H1 (cell line): ENCODE data around the gene CC2D1A. TPM values are rescaled to one million over a fixed set of nuclear protein-coding genes. Genes with fewer than 3 reads are reported as not detected.
"Not testable (repeated sequence)": the region's sequence is repeated elsewhere in the genome, so short reads cannot be mapped to it uniquely, and the experiment has no call there.

Source experiments
- CTCF ChIA-PET: fragments of 300-600 bp; sonication (Branson Sonifier 250); formaldehyde crosslinking; loops from one replicate; lab custom pipeline; 2021; ENCODE audit not compliant: partially characterized antibody; lab: Charles Lee
- POLR2A ChIA-PET: fragments of 300-600 bp; sonication (Branson Sonifier 250); formaldehyde crosslinking; loops from one replicate; lab custom pipeline; 2021; ENCODE audit warnings: inconsistent platforms; ENCODE audit not compliant: partially characterized antibody; lab: Charles Lee
- DNase-seq, 2 experiments: peaks; one replicate each; pipeline versions ENCODE4 v3.0.0 to v3.0.0-alpha.2; 2010 to 2022; ENCODE audit warnings: low spot score in 2 of 2, low read depth in 1 of 2, mixed read lengths in 1 of 2
- FAIRE-seq: peaks from 2 replicates; lab custom pipeline; 2011; peaks lifted over from hg19 to GRCh38; lab: Jason Lieb, UNC
- H2AFZ ChIP-seq: 2 replicates; pipeline ENCODE4 v1.8.1; 2012; ENCODE audit warnings: low read length, inconsistent platforms
- H2AK5ac ChIP-seq: 2 replicates; pipeline ENCODE4 v1.6.1; 2013; ENCODE audit warnings: low read depth, low read length
- H2BK120ac ChIP-seq: replicated peaks from 2 replicates; pipeline ENCODE3; 2013; ENCODE audit warnings: low read depth, low read length, inconsistent platforms
- H2BK12ac ChIP-seq: 2 replicates; pipeline ENCODE4 v1.6.1; 2013; ENCODE audit warnings: low read depth, low read length
- H2BK15ac ChIP-seq: 2 replicates; pipeline ENCODE4 v1.6.1; 2013; ENCODE audit warnings: low read length
- H2BK20ac ChIP-seq: 2 replicates; pipeline ENCODE4 v1.6.1; 2013; ENCODE audit warnings: low read length
- H2BK5ac ChIP-seq: 2 replicates; pipeline ENCODE4 v1.6.1; 2013; ENCODE audit warnings: low read depth, low read length
- H3K14ac ChIP-seq: 2 replicates; pipeline ENCODE4 v1.6.1; 2013; ENCODE audit warnings: inconsistent platforms; ENCODE audit not compliant: insufficient read length
- H3K18ac ChIP-seq: 2 replicates; pipeline ENCODE4 v1.6.1; 2013; ENCODE audit warnings: low read length; ENCODE audit errors: extremely low read depth
- H3K23ac ChIP-seq: 2 replicates; pipeline ENCODE4 v1.6.1; 2013; ENCODE audit warnings: inconsistent platforms; ENCODE audit not compliant: insufficient read length
- H3K23me2 ChIP-seq: 2 replicates; pipeline ENCODE4 v1.6.1; 2013; ENCODE audit warnings: low read depth, low read length
- H3K27ac ChIP-seq: 2 replicates; pipeline ENCODE4 v1.6.1; 2011; ENCODE audit warnings: low read depth, low read length, inconsistent platforms
- H3K27me3 ChIP-seq, 4 experiments: replicated peaks in 1 of 4; 1 replicate in 1 of 4; 2 replicates in 3 of 4; pipeline versions ENCODE4 v1.6.1 to v1.8.1; 2011 to 2013; ENCODE audit warnings: low read length in 3 of 4, mild to moderate bottlenecking in 3 of 4, inconsistent platforms in 2 of 4, mixed read lengths in 2 of 4, moderate library complexity in 1 of 4; ENCODE audit not compliant: control insufficient read depth in 3 of 4, insufficient read depth in 3 of 4; ENCODE audit errors: extremely low read depth in 1 of 4
- H3K36me3 ChIP-seq, 4 experiments: 2 replicates each; pipeline versions ENCODE4 v1.6.1 to v1.8.1; 2011 to 2013; ENCODE audit warnings: mild to moderate bottlenecking in 4 of 4, low read length in 3 of 4, moderate library complexity in 2 of 4, control low read depth in 1 of 4, inconsistent platforms in 1 of 4; ENCODE audit not compliant: insufficient read depth in 4 of 4, control insufficient read depth in 2 of 4
- H3K4ac ChIP-seq: replicated peaks from 2 replicates; pipeline ENCODE3; 2013; ENCODE audit warnings: low read length, low read depth, mixed read lengths, inconsistent platforms; ENCODE audit not compliant: insufficient read length
- H3K4me1 ChIP-seq, 4 experiments: replicated peaks in 1 of 4; 1 replicate in 1 of 4; 2 replicates in 3 of 4; pipeline versions ENCODE4 v1.6.1 to v1.8.1; 2011 to 2013; ENCODE audit warnings: low read length in 3 of 4, inconsistent platforms in 2 of 4, mixed read lengths in 1 of 4; ENCODE audit not compliant: insufficient read depth in 4 of 4, control insufficient read depth in 3 of 4
- H3K4me2 ChIP-seq, 2 experiments: 2 replicates each; pipeline versions ENCODE4 v1.6.1 to v1.8.1; 2011 to 2013; ENCODE audit warnings: low read depth in 2 of 2, low read length in 2 of 2, control low read depth in 1 of 2, inconsistent platforms in 1 of 2, mild to moderate bottlenecking in 1 of 2; ENCODE audit not compliant: insufficient read depth in 1 of 2
- H3K4me3 ChIP-seq, 4 experiments: fragments of 200-600, 300-600 bp in 1 of 4; sonication (generic), shearing (Covaris generic), sonication (Bioruptor Twin) in 1 of 4; 2 replicates each; pipeline versions ENCODE4 v1.5.1 to v1.8.1; 2011 to 2016; ENCODE audit warnings: low read length in 4 of 4, low read depth in 3 of 4, control low read depth in 2 of 4, inconsistent platforms in 2 of 4, mild to moderate bottlenecking in 2 of 4, mixed read lengths in 1 of 4, moderate library complexity in 1 of 4; ENCODE audit not compliant: insufficient read depth in 2 of 4; ENCODE audit errors: extremely low read depth in 1 of 4
- H3K56ac ChIP-seq: replicated peaks from 2 replicates; pipeline ENCODE3; 2013; ENCODE audit warnings: low read depth, mild to moderate bottlenecking, mixed read lengths, low read length, inconsistent platforms; ENCODE audit not compliant: insufficient read length
- H3K79me1 ChIP-seq: 2 replicates; pipeline ENCODE4 v1.6.1; 2013; ENCODE audit warnings: low read depth, low read length, control low read depth
- H3K79me2 ChIP-seq, 2 experiments: 2 replicates each; pipeline versions ENCODE4 v1.6.1 to v1.8.1; 2012 to 2013; ENCODE audit warnings: low read length in 2 of 2, mild to moderate bottlenecking in 2 of 2, inconsistent platforms in 1 of 2; ENCODE audit not compliant: insufficient read depth in 2 of 2, control insufficient read depth in 1 of 2
- H3K9ac ChIP-seq, 4 experiments: replicated peaks in 1 of 4; 1 replicate in 1 of 4; 2 replicates in 3 of 4; pipeline versions ENCODE4 v1.6.1 to v1.8.1; 2011 to 2013; ENCODE audit warnings: low read depth in 3 of 4, low read length in 3 of 4, control low read depth in 2 of 4, mild to moderate bottlenecking in 2 of 4, moderate library complexity in 2 of 4, inconsistent platforms in 1 of 4; ENCODE audit errors: extremely low read depth in 1 of 4
- H3K9me3 ChIP-seq, 2 experiments: 2 replicates each; pipeline versions ENCODE4 v1.6.1 to v1.8.1; 2012 to 2013; ENCODE audit warnings: mild to moderate bottlenecking in 2 of 2, moderate library complexity in 2 of 2, control low read depth in 1 of 2, inconsistent platforms in 1 of 2, low read depth in 1 of 2, low read length in 1 of 2, mixed read lengths in 1 of 2; ENCODE audit not compliant: insufficient read depth in 2 of 2
- H4K20me1 ChIP-seq, 2 experiments: replicated peaks in 1 of 2; 2 replicates each; pipeline versions ENCODE3 to v1.8.1; 2011 to 2013; ENCODE audit warnings: inconsistent platforms in 2 of 2, low read length in 2 of 2, mild to moderate bottlenecking in 1 of 2; ENCODE audit not compliant: insufficient read depth in 2 of 2, control insufficient read depth in 1 of 2
- H4K5ac ChIP-seq: 2 replicates; pipeline ENCODE4 v1.6.1; 2013; ENCODE audit warnings: low read length, low read depth, mixed read lengths, inconsistent platforms; ENCODE audit not compliant: insufficient read length
- H4K8ac ChIP-seq: 2 replicates; pipeline ENCODE4 v1.8.0; 2013; ENCODE audit warnings: mild to moderate bottlenecking, moderate library complexity, low read length, inconsistent platforms; ENCODE audit not compliant: insufficient read depth; ENCODE audit errors: extremely low read depth
- H4K91ac ChIP-seq: replicated peaks from 2 replicates; pipeline ENCODE3; 2013; ENCODE audit warnings: low read length, mixed read lengths, inconsistent platforms; ENCODE audit not compliant: insufficient read length
- BRCA1 ChIP-seq: IDR thresholded peaks from 2 replicates; pipeline ENCODE4 v1.6.1; 2012; ENCODE audit warnings: low read depth, low read length, improper control_type of control experiment
- GABPA ChIP-seq: IDR thresholded peaks from 2 replicates; pipeline ENCODE4 v1.6.1; 2011; ENCODE audit warnings: mild to moderate bottlenecking, low read length, moderate library complexity, borderline replicate concordance; ENCODE audit not compliant: insufficient read depth
- SIN3A ChIP-seq, 2 experiments: IDR thresholded peaks in 1 of 2; conservative IDR thresholded peaks in 1 of 2; 2 replicates each; pipeline ENCODE4 v1.6.1; 2011 to 2012; ENCODE audit warnings: low read length in 2 of 2, improper control_type of control experiment in 1 of 2, low read depth in 1 of 2, mild to moderate bottlenecking in 1 of 2
- SIRT6 ChIP-seq: IDR thresholded peaks from one replicate; pipeline ENCODE4 v1.7.1; 2012; ENCODE audit warnings: low read length, inconsistent platforms
- SP1 ChIP-seq: IDR thresholded peaks from 2 replicates; pipeline ENCODE4 v1.6.1; 2011; ENCODE audit warnings: low read depth, low read length
- TCF12 ChIP-seq: IDR thresholded peaks from 2 replicates; pipeline ENCODE4 v1.6.1; 2011; ENCODE audit warnings: low read depth, mild to moderate bottlenecking, low read length
- WGBS, 2 experiments: shearing (Covaris generic) in 1 of 2; methylation state at CpG; one replicate each; pipeline versions ENCODE4 v1.1.6 to v1.1.7; 2013 to 2015; ENCODE audit warnings: low lambda C conversion rate in 2 of 2, mixed read lengths in 2 of 2, inconsistent platforms in 1 of 2, low coverage in 1 of 2, missing lambda C conversion rate in 1 of 2; ENCODE audit not compliant: insufficient replicate concordance in 2 of 2, insufficient coverage in 1 of 2, insufficient read length in 1 of 2; ENCODE audit errors: extremely low coverage in 1 of 2, missing lambda C conversion rate in 1 of 2; 5-methylcytosine and 5-hydroxymethylcytosine counted together
- polyA plus RNA-seq, 7 experiments: library from polyadenylated mRNA; depleted of rRNA in 3 of 7; stranded (reverse) in 5 of 7; unstranded in 2 of 7; fragments of >200 nt in 5 of 7; fragments of 200-250 nt in 2 of 7; gene quantifications; 1 replicate in 5 of 7; 2 replicates in 1 of 7; 4 replicates in 1 of 7; pipeline versions ENCODE4 v1.2.1 to v1.2.3, GENCODE V29; 2011 to 2013; ENCODE audit warnings: missing spikeins in 2 of 7, mixed read lengths in 2 of 7
- total RNA-seq: library from RNA; stranded (reverse); fragmentation: NEBNext Ultra II Directional; extraction: Animal tissue kit (Norgen Biotek cat#: 25700); gene quantifications from 2 replicates; pipeline ENCODE4 v1.2.1, GENCODE V29; 2021
- TF ChIP-seq, protein P1 (sequence below): IDR thresholded peaks from 2 replicates; pipeline ENCODE4 v1.6.1; 2011; ENCODE audit warnings: low read length, improper control_type of control experiment

The CC2D1A gene
- total and polyA plus RNA-seq, 2 of the 8 experiments (the other 6 are each of a cell fraction or from before 2014, with no cell fraction given) = 12.5 to 33.0 TPM

DNA sequence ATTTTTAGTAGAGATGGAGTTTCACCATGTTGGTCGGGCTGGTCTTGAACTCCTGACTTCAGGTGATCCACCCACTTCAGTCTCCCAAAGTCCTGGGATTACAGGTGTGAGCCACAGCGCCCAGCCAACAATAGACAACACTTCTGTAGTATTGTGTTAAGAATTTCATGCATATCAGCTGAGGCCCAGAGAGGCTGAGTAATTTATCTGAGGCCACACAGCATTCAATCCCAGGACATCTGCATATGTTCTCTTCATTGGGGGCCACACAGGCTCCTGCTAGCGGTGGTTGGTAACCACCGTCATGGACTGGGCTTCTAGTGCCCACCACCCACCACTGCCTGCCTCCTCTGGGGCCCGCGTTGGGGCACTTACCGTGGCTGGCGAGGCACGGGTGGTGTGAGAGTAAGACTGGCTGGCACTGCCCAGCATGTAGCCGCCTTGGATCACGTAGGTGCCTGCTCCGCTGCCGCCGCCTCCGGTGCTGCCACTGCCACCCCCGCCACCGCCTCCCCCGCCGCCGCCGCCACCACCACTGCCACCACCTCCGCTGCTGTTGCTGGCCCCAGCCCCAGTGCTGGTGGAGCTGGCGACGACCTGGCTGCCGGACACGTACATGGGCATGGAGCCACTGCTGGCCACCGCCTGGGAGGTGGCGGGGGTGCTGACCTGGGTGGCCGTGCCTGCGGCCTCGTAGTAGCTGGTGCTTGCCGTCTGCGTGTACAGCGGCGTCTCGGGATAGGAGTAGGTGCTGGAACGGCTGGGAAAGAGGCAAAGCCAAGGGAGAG, 66.6 kb downstream of the CC2D1A start (continued):
- TF ChIP-seq, protein P1, sequence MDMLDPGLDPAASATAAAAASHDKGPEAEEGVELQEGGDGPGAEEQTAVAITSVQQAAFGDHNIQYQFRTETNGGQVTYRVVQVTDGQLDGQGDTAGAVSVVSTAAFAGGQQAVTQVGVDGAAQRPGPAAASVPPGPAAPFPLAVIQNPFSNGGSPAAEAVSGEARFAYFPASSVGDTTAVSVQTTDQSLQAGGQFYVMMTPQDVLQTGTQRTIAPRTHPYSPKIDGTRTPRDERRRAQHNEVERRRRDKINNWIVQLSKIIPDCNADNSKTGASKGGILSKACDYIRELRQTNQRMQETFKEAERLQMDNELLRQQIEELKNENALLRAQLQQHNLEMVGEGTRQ = no peak
- TF ChIP-seq TCF12 (no peak), BRCA1 (no peak), GABPA (no peak), SP1 (no peak), SIRT6 (no peak), SIN3A (conservative IDR thresholded peaks at IDR 0.05 in 1 of 2, IDR thresholded peaks at IDR 0.05 in 1 of 2; ENCODE audit: low read depth in 1 of 2, low read length in 2 of 2) (no peak)

DNA sequence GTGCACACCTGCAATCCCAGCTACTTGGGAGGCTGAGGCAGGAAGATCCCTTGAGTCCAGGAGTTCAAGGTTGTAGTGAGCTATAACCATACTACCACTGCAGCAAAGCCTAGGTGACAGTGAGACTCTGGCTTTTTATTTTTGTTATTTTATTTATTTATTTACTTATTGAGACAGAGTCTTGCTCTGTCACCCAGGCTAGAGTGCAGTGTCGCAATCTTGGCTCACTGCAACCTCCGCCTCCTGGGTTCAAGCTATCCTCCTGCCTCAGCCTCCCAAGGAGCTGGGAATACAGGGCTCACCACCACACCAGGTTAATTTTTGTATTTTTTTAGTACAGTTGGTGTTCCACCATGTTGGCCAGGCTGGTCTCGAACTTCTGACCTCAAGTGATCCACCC, 67.5 kb downstream of the CC2D1A start:
- not testable (repeated sequence) for H4K91ac ChIP-seq, H3K18ac ChIP-seq, DNase-seq, H4K20me1 ChIP-seq, H4K8ac ChIP-seq, H3K79me2 ChIP-seq, H2BK15ac ChIP-seq, H3K23me2 ChIP-seq, H4K5ac ChIP-seq, H2BK5ac ChIP-seq, H2BK12ac ChIP-seq, H3K27me3 ChIP-seq, FAIRE-seq, H3K4me1 ChIP-seq, H3K9ac ChIP-seq, H3K23ac ChIP-seq, H2AFZ ChIP-seq, H3K4me3 ChIP-seq, H3K14ac ChIP-seq, H3K9me3 ChIP-seq, H3K4ac ChIP-seq, H2BK20ac ChIP-seq, H3K79me1 ChIP-seq, H3K56ac ChIP-seq, H2BK120ac ChIP-seq, H3K27ac ChIP-seq
- H2AK5ac ChIP-seq = peak overlapping the region; percentile 65; the same call in 1 of the 2 replicates
- H3K4me2 ChIP-seq = peak overlapping the region in 1 of 2 experiments; percentile 42; a peak in 1 of 4 replicates
- ChIA-PET CTCF (interaction anchor here (1.6 to 10.3 kb wide), 6 partner anchors 12 to 99 kb away, joined by 3 to 77 read pairs (median 6); partner anchors contain the start of genes IL27RA and MISP3), POLR2A (interaction anchor here (0.6 to 4.9 kb wide), 8 partner anchors 12 to 371 kb away, joined by 3 to 44 read pairs (median 3); no protein-coding TSS in a partner anchor)
- peaks cover 0 to 11% (median 5%) of the 10 kb centered on the region in 4 experiments; a peak in 3 of 8 replicates for H3K36me3 ChIP-seq
- 85% methylated on average over 3 of the region's 3 CpGs; no CpG with 5 or more reads in 1 of the 2 experiments for WGBS, 2 experiments
